ENCODE results near the gene VAV2.
A peak's percentile ranks its signal among the peaks of the same experiment; 100 is the strongest.

The VAV2 gene

DNA sequence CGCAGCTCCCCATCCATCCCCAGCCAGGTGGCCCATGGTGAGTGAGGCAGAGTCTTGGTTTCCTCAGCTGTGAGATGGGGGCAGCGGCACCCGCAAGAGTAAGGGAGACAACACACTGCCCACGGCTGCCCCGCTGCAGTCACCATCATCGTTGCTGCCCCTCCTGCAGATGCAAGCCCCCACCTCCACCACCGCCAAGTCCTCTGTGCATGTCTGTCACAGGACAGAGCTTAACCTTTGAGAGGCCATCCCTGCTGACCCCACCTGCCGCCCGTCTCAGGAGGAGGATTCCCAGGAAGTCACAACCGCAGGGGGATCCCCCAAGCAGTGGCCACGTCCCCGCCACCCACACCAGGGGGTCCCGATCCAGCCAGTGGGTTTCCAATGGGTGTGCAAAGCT, 113.7 kb downstream of the VAV2 start:
- no peak for DNase-seq (ENCODE audit: low read depth)
- H3K4me3 ChIP-seq (ENCODE audit: low read depth, low read length): no peak overlapping the region
- TF ChIP-seq, protein P1, sequence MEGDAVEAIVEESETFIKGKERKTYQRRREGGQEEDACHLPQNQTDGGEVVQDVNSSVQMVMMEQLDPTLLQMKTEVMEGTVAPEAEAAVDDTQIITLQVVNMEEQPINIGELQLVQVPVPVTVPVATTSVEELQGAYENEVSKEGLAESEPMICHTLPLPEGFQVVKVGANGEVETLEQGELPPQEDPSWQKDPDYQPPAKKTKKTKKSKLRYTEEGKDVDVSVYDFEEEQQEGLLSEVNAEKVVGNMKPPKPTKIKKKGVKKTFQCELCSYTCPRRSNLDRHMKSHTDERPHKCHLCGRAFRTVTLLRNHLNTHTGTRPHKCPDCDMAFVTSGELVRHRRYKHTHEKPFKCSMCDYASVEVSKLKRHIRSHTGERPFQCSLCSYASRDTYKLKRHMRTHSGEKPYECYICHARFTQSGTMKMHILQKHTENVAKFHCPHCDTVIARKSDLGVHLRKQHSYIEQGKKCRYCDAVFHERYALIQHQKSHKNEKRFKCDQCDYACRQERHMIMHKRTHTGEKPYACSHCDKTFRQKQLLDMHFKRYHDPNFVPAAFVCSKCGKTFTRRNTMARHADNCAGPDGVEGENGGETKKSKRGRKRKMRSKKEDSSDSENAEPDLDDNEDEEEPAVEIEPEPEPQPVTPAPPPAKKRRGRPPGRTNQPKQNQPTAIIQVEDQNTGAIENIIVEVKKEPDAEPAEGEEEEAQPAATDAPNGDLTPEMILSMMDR (IDR thresholded peaks at IDR 0.05; ENCODE audit: low read depth, low read length, missing control alignments): no peak

DNA sequence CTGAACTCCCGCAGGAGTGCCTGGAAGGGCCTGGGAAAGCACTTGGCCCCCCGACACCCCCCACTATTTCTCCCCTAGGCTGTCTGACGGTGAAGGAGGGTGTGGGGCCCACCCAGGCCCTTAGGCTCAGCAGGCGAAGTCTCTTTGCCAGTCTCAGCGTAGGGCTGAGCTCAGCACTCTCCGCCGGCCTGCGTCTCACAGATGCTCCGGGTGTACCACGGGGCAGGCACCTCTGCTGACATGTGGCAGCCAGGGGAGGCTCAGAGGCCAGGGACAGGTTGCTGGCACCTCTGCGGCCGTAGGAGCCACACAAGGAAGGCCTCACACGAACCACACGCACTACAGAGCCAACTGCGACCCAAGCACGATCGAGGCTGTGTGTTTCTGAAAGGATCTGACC, 114.2 kb downstream of the VAV2 start:
- TF ChIP-seq, protein P1 (IDR thresholded peaks at IDR 0.05; ENCODE audit: low read depth, low read length, missing control alignments): no peak
- no peak overlapping the region for H3K4me3 ChIP-seq (ENCODE audit: low read depth, low read length)
- DNase-seq (ENCODE audit: low read depth): no peak

DNA sequence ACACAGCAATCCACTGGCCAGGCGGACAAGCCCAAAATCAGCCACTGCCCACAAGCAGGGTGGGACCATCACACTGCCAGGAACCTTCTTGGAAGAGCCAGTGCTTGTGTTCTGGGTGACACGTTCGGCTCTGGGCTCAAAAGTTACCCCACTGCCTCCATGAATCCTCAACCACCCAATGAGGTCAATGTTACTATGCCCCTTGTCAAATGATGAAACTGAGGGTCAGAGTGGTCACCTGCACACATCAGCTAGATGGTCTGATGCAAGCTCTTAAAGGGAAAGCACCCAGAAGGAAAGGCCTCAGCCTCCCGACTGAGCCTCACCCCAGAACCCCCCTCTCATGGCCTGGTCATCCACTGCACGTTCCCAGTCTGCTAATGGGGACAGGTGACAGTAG, 114.8 kb downstream of the VAV2 start:
- TF ChIP-seq, protein P1 (IDR thresholded peaks at IDR 0.05; ENCODE audit: low read depth, low read length, missing control alignments): no peak
- H3K4me3 ChIP-seq (ENCODE audit: low read depth, low read length): no peak overlapping the region
- no peak for DNase-seq (ENCODE audit: low read depth)

DNA sequence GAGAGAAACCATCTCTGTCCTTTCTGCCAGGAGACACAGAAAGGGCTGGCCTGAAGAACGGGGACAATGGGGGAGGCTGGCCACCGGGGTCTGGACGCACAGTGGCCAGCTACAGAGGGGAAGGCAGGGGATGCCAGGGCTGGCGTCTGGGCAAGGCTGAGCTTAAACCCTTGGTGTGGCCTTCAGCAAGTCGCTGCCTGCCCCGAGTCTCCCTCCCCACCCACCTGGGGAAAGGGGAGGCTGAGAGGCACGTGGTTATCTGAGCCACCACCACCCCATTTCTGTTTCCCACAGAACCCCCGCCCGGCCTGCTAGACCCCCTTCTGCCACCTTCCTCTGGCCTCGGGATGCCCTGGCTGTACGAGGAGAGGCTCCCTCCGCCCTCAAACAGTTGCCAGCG, 115.3 kb downstream of the VAV2 start:
- no peak overlapping the region for H3K4me3 ChIP-seq (ENCODE audit: low read depth, low read length)
- TF ChIP-seq, protein P1 (IDR thresholded peaks at IDR 0.05; ENCODE audit: low read depth, low read length, missing control alignments): no peak
- DNase-seq (ENCODE audit: low read depth): no peak

DNA sequence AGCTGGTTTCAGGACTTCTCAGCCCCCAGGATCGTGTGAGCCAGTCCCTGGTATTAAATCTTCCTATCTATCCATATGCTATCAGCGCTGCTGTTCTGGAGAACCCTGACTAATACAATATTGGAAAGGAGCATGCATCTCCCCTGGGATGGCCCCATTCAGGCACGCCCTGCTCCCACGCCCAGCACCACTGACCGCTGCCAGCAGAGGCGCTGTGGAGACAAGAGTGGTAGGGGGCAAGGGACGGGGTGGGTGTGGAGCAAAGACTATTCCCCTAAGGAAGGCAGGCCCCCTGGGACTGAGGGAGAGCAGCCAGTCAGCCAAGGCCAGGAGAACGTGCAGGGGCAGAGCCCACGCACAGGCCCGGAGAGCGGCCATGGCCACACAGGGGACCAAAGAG, 116.0 kb downstream of the VAV2 start:
- TF ChIP-seq, protein P1 (IDR thresholded peaks at IDR 0.05; ENCODE audit: low read depth, low read length, missing control alignments): peak; percentile 16
- H3K4me3 ChIP-seq (ENCODE audit: low read depth, low read length): no peak overlapping the region
- DNase-seq (ENCODE audit: low read depth): no peak

DNA sequence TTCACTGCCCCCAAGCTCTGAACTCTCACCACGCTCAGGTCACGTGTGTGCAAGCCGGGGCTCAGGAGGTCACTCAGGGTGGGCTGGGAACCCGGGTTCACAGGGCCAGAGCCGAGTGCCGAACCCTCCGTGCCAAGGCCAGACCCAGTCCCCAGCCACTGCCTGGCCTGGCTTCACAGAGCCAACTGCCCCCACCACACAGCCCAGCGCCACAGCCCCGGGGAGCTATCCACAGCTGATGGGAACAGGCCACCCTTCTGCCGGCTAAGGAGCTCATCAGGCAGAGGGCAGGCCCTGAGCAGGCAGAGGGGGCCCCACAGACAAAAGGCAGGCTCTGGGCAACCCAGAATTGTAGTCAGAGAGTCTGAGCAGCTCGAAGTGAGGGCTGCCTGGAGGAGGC, 117.0 kb downstream of the VAV2 start:
- TF ChIP-seq, protein P1 (IDR thresholded peaks at IDR 0.05; ENCODE audit: low read depth, low read length, missing control alignments): no peak
- no peak overlapping the region for H3K4me3 ChIP-seq (ENCODE audit: low read depth, low read length)
- DNase-seq (ENCODE audit: low read depth): no peak

DNA sequence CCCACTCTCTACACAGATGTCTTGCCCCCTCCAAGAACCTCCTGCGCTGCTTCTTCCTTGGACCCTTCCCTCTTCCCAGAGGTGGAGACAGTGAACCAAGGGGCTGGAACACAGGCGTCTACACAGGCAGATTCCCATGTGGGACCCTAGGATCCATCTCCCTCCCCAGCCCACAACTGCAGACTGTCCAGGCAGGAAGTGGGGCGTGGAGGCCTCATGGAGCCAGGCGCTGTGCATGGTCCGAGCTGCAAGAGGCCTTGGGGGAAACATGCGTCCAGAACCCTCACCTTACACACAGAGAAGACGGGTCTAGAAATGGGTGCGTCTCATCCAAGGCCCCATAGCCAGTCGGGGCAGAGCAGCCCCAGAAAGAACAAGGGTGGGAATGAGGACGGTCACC, 117.5 kb downstream of the VAV2 start:
- no peak overlapping the region for H3K4me3 ChIP-seq (ENCODE audit: low read depth, low read length)
- TF ChIP-seq, protein P1 (IDR thresholded peaks at IDR 0.05; ENCODE audit: low read depth, low read length, missing control alignments): no peak
- no peak for DNase-seq (ENCODE audit: low read depth)
